Activated naive CD4-positive, alpha-beta T cell treated with anti-CD3 and anti-CD28 coated beads, Interleukin-2, amount 50 U/mL, for 16 hours (primary cell): ENCODE results near the gene LIN9.
"Not testable (repeated sequence)": the region's sequence is repeated elsewhere in the genome, so short reads cannot be mapped to it uniquely, and the experiment has no call there.

Experiments used
- DNase-seq: peaks from one replicate; pipeline ENCODE4 v3.0.0-alpha.2; 2020

Gene LIN9

DNA sequence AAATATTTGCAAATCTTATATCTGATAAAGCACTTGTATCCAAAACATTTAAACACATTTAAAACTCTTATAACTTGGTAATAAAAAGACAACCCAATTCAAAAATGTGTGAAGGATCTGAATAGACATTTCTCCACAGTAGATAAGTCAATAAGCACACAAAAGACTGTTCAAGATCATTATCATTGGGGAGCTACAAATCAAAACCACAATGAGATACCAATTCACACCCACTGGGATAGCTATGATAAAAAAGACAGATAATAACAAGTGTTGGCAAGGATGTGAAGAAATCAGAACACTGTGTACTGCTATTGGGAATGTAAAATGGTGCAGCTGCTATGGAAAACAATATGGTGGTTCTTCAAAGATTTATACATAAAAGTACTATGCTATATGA is 5.1 kb upstream of the LIN9 start:
- DNase-seq: no peak

DNA sequence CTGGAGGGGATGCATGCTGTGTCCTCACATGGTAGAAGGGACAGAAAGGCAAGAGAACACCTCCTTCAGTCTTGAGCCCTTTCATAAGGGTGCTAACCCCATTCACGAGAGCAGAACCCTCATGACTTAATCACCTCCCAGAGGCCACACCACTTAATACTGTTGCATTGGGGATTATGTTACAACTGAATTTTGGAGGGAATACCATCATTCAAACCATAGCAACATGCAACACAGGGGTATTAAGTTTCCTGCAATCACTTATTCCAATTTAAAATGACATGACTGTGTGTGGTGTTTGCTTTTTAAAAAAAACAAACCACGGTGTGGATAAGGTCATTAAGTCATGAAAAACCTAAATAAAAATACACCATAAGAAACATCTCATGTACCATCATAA is 3.1 kb upstream of the LIN9 start:
- DNase-seq: no peak

DNA sequence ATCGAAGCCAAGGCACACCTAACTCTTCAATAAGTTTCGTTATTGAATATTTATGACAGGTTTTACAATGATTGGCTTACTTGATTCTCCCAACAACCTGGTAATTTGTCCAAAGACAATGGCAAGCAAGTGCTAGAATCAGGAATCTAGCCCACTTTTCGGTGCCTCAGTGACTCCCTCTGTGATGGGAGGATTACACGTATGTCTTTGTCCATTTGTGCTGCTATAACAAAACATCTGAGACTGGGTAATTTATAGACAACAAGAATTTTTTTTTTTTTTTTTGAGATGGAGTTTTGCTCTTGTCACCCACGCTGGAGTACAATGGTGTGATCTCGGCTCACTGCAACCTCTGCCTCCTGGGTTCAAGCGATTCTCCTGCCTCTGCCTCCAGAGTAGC is 2.4 kb upstream of the LIN9 start:
- DNase-seq: no peak

DNA sequence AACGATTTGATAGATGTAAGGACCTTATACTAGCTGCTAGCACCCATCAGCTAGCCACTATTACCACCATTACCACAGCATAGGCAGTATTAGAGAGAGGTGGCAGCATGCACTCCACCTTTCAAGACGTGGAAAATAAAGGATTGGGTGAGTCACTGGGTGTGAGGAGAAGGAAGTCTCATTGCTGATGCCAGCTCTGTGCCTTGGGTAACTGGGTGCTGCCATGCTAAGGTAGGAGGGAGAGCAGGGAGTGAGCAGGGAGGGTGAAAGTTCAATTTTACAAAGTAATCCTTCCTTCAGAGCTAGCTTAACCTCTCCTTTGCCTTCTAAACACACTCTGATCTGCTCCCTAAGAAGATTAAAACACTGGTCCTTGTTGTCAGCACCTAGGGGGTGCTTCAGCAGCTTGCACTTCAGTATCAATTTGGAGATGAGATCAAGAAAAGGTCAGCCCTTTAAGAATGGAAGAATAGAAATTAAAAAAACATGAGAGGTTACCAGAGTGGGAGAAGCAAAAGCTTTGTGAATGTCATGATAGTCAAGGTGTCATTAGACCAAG is 1.8 kb upstream of the LIN9 start:
- no peak for DNase-seq

DNA sequence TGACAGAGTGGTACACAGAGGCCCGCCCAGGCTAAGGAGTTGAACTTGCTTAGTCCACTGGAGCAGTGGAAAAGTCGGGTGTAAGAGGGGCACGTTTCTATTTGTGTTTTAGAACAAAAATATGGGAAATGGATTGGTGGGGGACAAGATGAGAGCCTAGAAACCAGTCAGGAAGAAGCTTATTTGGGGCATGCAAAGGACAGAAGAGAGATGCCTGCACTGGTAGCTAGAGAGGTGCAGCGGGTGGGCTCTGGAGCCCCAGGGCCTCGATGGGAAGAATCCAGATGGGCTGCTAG is 1.2 kb upstream of the LIN9 start:
- DNase-seq: no peak

DNA sequence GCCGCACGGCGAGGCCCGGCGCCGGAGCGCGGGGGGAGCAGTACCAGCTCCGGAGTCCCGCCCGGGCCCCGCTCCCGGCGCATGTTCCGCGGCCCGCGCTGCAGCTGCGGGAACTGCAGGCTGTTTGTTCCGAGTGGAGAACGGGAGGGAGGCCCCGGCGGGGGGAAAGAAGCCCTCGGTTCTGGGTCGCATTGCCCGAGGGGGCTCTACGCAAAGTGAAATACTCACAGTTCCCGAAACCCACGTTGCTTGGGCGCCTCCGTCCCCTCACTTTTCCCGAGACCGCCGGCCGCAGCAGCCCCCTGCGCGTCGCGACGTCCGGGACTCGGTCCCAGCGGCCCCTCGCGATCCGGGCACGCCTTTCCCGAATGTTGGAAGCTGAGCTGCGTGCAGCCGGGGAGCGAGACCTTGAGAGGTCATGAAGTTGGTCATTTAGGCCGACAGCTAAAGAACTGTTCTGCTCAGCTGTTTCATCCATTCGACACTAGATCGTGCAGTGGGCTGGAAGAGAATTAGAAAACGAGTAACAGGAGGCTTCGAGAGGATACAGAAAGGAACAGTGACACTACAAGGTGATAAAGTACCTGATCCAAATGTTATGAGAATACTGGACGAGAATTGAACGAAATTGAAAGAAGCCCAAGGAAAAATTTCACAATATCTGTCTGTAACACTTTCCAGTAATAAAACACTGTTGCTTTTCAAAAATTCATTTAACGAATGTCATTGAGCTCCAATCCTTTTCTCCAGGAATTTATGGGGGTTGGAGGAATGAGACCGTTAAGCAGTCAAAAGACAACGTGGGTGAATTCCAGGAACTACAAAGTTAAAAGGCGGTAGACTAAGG is 657 bp upstream of the LIN9 start:
- no peak for DNase-seq

DNA sequence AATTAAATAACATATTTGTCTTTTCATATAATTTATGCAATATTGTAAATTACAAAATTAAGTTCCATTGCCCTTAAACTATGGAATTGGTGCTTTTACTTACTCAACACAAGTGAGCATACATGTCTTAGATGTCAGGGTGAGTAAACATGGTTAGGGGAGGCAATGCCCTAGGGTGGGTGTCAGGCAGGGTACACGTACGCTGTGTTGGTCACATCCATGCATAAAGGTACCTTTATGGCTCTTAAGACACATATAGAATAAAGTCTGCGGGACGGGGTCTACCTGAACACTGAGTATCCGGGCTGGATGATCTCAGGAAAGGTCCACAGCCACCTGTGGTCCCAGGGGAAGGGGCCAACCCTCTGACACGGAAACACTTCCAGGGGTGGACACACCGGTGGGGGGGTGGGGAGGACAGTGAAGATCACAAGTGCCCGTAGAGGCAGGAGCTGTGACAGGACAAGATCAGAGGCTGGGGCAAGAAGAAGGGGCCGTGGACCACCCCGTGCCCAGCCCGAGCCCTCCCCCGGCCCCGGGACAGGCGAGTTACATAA is 720 bp downstream of the LIN9 start:
- DNase-seq: peak; percentile 23

DNA sequence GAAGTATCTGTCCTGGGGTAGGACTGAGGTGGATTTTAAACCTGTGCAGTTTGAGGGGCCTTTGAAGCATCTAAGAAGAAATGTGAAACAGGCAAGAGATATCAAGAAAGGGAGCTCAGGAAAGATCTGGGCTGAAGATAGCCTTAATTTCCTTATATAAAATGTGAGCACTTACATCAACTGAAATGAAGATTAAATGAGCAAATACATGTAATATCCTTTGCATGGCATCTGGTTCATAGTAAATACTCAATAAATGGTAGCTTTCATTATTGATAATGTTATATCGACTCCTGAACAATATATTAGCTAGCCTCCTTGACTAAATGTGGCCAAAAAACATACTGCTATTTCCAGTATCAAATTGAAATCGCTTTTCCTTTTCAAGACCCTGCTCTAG is 2.5 kb downstream of the LIN9 start:
- DNase-seq: no peak

DNA sequence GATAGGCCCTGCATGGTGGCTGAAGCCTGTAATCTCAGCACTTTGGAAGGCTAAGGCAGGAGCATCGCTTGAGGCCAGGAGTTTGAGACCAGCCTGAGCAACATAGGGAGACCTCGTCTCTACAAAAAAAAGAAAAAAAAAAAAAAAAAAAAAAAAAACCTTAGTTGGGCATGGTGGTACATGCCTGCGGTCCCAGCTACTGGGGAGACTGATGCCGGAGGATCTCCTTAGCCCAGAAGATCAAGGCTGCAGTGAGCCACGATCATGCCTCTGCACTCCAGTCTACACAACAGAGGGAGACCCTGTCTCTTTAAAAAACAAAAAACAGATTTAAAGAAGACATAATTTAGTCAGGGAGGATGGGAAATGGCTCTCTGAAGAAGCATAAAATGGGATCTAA is 3.8 kb downstream of the LIN9 start:
- DNase-seq: no peak

DNA sequence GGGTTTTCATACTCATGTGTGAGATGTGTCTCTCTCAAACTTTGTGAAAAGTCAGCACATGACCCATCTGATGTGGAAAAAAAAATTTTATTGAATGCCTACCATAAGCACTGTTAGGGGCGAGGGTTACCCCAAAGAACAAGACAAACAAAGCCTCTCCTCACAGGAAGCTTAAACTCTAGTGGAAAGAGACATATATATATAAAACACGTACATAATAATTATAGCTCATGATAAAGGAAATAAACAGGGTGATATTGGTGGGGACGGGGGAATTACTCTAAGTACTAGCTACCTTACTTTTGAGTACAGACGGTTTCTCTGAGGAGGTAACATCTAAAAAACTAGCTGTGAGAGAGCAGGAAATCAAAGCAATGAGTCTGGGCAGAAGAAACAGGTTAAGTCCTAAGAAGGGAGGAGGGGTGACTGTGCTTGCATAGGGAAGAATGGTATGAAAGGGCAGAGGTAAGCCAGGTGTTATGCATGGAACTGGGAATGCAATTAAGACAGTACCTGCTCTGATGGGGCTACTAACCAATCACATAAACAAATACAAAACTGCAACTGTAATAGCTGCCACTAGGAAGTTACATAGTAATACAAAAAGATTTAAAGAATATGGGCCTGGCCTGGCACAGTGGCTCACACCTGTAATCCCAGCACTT is 4.5 kb downstream of the LIN9 start:
- no peak for DNase-seq

DNA sequence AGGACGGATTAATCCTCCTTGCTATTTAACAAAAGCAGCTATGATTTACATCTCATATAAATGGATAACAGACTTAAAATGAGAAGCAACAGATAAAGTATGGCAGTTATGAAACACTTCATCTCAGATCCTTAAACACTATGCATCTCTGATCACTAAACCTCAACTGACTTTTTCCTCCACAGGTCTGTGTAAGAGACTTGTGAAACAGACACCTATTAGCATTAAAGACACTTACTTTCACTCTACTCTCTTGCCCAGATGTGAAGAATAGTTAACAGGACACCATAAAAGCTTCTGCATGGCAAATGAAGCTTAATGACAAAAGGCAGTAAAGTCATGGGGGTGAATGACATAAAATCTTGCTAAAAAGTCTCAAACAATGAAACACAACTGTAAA is 6.2 kb downstream of the LIN9 start:
- no peak for DNase-seq

DNA sequence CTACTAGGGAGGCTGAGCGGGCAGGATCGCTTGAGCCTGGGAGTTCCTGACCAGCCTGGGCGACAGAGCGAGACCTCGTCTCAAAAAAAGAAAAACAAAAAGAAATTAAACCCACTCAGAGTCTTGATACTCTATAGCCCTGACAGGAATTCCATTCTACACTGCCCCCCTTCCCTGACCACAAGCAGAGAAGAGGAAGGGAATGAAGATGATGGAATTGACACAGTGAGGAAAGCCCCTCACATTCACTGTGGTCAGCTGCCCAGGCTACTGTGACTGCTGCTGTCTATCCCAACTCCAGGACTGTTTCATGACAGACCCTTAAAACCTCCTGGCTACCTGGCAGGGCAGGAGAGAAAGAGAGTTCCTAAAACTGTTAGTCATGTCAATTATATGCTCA is 12.1 kb downstream of the LIN9 start:
- DNase-seq: no peak

DNA sequence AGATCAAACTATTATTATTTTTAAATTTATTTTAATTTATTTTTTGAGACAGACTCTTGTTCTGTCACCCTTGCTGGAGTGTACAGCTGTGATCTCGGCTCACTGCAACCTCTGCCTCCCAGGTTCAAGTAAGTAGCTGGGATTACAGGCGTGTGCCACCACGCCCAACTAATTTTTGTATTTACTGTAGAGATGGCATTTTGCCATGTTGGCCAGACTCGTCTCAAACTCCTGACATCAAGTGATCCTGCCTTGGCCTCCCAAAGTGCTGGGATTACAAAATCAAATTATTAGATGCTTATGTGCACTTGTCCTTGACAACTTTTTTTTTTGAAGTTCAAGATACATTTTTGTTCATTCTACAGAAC is 15.4 kb downstream of the LIN9 start:
- DNase-seq: no peak

DNA sequence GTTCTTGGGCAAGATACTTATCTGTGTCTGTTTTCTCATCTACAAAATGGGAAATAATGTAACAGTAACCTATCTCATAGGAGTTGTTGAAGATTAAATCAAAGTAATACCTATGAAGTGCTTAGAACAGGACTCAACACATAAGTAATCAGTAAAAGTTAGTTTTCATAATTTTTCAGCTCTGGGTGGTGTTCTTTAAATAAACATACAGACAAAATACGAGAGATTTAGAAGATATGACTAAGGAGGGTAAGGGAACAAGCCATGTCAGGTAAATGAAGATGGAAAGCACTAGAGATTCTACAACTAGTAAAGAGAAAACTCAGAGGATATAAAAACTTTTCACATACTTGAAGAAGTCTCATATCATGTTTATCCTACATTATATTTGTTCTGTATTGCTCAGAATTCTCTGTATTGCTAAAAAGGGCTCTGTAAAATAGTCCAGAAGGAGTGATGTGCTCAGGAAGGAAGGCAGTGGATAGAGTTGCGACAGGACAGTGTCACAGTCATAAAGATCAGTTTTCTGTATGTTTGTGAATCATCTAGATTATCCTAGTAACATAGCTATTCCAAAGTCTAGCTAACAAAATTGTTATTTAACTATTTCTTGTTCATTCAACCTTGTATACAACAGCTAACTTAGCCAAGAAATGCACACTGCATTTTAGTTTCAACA is 16.0 kb downstream of the LIN9 start:
- DNase-seq: no peak

DNA sequence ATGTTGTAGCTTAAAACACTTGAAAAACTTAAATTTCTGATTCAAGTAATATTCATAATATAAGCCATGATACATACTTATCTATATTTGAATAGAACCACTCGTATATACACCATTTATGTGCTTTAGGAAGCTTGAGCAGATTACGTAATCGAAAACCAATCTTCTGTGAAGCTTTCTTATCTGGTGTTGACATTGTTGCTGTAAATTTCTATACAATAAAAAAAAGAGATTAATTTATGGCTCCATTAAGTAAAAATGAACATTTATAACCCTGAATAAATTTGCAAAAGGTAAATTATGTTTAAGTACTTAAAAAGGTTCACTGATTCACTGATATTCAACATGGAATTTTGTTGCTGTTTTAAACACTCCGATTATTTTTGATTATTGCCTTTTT is 21.4 kb downstream of the LIN9 start:
- no peak for DNase-seq

DNA sequence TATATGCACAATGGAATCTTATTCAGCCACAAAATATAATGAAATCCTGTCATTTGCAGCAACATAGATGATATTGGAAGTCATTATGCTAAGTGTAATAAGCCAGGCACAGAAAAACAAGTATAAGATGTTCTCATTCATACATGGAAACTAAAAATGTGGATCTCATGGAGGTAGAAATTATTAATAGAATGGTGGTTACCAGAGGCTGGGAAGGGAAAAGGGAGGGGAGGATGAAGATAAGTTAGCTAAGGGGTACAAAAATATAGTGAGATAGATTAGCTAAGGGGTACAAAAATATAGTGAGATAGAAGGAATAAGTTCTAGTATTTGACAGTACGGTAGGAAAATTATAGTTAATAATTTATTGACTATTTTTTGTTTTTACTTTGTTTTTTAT is 27.9 kb downstream of the LIN9 start:
- no peak for DNase-seq

DNA sequence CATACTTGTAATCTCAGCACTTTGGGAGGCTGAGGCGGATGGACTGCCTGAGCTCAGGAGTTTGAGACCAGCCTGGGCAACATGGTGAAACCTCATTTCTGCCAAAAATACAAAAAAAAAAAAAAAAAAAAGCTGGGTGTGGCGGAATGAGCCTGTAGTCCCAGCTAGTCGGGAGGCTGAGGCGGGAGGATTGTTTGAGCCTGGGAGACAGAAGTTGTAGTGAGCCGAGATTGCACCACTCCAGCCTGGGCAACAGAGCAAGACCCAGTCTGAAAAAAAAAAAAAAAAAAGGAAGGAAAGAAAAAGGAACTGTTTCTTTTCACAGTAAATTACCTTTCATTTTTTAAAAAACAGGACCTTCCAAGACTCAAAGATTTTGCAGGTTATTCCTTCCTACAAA is 29.5 kb downstream of the LIN9 start:
- DNase-seq: no peak

DNA sequence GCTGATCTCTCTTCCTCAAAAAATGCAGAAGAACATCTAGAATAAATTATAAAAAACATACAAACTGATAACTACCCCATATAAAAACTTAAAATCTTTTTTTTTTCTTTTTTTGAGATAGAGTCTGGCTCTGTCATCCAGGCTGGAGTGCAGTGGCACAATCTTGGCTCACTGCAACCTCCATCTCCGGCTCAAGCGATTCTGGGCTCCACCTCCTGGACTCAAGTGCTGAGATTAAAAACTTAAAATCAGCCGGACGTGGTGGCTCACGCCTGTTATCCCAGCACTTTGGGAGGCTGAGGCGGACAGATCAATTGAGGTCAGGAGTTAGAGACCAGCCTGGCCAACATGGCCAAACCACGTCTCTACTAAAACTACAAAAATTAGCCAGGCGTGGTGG is 31.1 kb downstream of the LIN9 start:
- DNase-seq: no peak

DNA sequence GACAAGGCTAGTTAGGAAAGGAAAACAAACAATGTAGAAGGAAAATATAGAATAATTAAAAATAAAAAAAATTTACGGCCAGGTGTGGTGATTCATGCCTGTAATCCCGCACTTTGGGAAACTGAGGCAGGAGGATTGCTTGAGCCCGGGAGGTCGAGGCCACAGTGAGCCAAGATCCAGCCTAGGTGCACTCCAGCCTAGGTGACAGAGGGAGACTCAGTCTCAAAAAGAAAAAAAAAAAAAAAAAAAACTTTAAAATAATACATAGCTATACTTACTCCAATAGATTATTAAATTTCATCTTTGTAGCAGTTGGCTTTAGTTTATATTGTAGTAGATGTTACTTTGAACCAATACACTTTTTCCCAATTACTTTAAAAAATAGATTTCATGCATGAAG is 32.0 kb downstream of the LIN9 start:
- DNase-seq: no peak

DNA sequence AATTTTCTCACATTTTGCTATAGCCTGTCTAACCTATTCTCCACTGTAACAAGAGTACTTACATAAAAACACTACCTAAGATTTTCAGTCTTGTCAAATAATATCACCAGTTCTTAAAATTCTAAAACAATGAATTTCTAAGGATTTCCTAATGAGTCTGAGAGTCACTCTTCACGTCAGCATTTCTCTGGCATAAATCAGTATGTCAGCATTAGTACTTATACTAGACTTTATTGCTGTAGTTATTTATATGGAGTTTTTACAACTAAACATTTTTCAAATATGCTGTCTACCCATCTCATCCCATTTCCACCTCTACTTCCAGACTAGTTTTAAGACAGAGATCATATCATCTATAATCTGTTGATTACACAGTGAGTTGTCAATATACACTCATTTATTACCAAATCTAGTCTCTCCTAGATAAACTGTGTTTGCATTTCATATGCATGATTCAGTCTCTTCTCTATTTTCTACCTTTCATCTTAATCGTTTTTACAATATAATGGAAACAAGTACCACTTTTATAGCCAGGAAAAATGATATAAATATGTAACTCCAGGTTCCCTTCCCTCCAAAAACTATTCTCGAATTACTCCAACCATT is 32.8 kb downstream of the LIN9 start:
- no peak for DNase-seq

DNA sequence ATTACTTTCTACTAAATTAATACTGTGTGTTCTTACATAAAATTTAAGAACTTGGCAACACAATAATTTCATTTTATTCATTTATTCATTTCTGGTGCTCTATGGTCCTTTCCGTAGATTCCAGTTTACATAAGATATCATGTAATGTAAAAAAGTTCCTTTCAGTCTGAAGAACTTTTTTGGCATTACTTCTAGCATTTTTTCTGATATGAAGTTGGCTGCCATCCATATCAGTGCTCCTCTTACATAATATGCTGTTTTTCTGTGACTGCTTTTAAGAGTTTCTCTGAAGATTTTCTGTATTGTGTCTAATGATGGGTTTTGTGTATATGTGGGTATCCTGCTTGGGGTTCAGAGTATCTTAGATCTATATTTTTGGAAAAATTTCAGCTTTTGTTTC is 34.8 kb downstream of the LIN9 start:
- DNase-seq: no peak

DNA sequence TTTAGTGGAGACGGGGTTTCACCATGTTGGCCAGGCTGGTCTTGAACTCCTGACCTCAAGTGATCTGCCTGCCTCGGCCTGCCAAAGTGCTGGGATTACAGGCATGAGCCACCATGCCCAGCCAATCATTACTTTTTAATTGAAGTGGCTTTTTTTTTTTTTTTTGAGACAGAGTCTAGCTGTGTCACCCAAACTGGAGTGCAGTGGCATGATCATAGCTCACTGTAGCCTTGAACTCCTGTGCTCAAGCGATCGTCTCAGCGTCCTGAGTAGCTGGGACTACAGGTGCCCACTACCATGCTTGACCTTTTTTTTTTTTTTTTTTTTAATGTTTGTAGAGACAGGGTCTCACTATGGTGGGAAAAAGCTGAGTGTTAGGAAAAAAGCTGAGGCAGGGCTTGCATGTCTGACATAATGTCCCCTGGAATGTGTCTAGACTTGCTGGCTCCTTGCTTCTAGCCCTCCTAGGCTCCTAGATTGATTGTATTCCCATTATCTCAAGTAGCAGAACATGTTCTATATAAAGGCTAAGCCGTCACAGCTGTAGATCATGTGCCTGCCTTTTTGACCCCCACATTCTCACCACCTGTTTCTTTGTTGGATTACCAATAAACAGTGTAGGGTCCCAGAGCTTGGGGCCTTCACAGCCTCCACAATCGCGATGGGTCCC is 36.6 kb downstream of the LIN9 start:
- not testable (repeated sequence) for DNase-seq
